Lower leg skin (tissue), 3 donors: Measurements from ENCODE around the gene CHEK1.

Experiments
- CTCF ChIP-seq, 3 donors: fragments of 450-650 bp; IDR thresholded peaks; one replicate each; pipeline ENCODE4 v1.5.1; 2016; ENCODE audit warnings: antibody characterized with exemption in 3 of 3, mild to moderate bottlenecking in 3 of 3, moderate library complexity in 2 of 3
- POLR2A ChIP-seq, 2 donors: fragments of 450-650 bp; IDR thresholded peaks; one replicate each; pipeline ENCODE4 v1.6.1; 2016 to 2017; ENCODE audit warnings: antibody characterized with exemption in 2 of 2, mild to moderate bottlenecking in 1 of 2, moderate library complexity in 1 of 2

DNA sequence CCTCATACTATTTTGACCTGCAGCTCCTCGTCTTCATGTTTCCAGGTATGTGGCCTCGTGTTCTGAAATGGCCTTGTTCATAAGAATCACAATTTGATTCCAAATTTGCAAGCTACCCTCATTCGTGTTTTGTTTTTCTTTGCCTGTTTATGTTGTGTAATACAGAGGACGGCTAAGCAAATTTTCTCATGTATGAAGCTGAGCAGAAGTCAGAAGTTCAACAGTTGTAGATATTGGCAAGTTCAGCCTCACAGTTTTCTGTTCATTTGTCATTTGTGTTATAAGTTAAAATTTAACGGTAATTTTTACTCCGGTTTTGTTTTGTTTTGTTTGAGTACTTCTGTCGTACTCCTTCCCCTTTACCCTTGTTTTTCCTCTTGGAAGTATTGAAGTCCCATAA, 15.4 kb upstream of the CHEK1 start:
- TF ChIP-seq CTCF (IDR thresholded peaks at IDR 0.05) (no peak), POLR2A (IDR thresholded peaks at IDR 0.05) (no peak)
